ENCODE measurements around the gene METTL26. TPM values are rescaled to one million over a fixed set of nuclear protein-coding genes. Genes with fewer than 3 reads are reported as not detected.
A peak's percentile ranks its signal among the peaks of the same experiment; 100 is the strongest.

The METTL26 gene
- total RNA-seq, 2 donors from 2014 or later = 43.7 to 102 TPM

DNA sequence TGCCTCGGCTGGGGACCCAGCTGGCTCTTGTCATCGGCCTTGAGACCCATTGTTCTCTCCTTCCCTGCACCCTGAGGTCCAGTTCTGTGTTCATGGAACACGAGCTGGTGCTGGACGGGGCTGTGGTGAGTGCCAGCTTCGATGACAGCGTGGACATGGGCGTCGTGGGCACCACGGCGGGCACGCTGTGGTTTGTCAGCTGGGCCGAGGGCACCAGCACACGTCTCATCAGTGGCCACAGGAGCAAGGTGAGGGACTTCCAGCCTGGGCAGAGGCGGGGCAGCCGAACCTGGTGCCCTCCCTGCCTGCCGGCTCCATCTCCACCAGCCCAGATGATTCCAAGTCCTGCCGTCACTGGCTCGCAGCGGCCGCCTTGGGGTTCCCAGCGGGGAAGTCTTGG is 26.5 kb upstream of the METTL26 start:
- peaks cover 11% of the 10 kb centered on the region for H3K4me1 ChIP-seq
- DNase-seq = no peak
- intact Hi-C loops (cut with DNase I) = no loop called here
- H3K4me3 ChIP-seq = no peak overlapping the region
- H3K9me3 ChIP-seq = no peaks in the 10 kb centered on the region
- no peaks in the 10 kb centered on the region for H3K36me3 ChIP-seq
- no peak overlapping the region for H3K27ac ChIP-seq
- H3K9ac ChIP-seq (ENCODE audit: low read depth in 2 of 2, low read length in 2 of 2) = no peak overlapping the region
- H3K27me3 ChIP-seq = no peaks in the 10 kb centered on the region
- TF ChIP-seq CTCF (IDR thresholded peaks at IDR 0.05) = no peak

GRCh38 chr16:662095-662494 is 26.0 kb upstream of the METTL26 start:
- no peak for DNase-seq
- Histone ChIP-seq H3K9me3 (no peaks in the 10 kb centered on the region), H3K4me1 (peaks cover 11% of the 10 kb centered on the region), H3K36me3 (no peaks in the 10 kb centered on the region), H3K9ac (ENCODE audit: low read depth in 2 of 2, low read length in 2 of 2) (no peak overlapping the region), H3K4me3 (no peak overlapping the region), H3K27ac (no peak overlapping the region), H3K27me3 (no peaks in the 10 kb centered on the region)
- TF ChIP-seq CTCF (IDR thresholded peaks at IDR 0.05) = no peak
- intact Hi-C loops (cut with DNase I) = no loop called here

GRCh38 chr16:661184-661821 is 25.2 kb upstream of the METTL26 start:
- no peaks in the 10 kb centered on the region for H3K36me3 ChIP-seq
- no peak for DNase-seq
- intact Hi-C loops (cut with DNase I) = no loop called here

DNA sequence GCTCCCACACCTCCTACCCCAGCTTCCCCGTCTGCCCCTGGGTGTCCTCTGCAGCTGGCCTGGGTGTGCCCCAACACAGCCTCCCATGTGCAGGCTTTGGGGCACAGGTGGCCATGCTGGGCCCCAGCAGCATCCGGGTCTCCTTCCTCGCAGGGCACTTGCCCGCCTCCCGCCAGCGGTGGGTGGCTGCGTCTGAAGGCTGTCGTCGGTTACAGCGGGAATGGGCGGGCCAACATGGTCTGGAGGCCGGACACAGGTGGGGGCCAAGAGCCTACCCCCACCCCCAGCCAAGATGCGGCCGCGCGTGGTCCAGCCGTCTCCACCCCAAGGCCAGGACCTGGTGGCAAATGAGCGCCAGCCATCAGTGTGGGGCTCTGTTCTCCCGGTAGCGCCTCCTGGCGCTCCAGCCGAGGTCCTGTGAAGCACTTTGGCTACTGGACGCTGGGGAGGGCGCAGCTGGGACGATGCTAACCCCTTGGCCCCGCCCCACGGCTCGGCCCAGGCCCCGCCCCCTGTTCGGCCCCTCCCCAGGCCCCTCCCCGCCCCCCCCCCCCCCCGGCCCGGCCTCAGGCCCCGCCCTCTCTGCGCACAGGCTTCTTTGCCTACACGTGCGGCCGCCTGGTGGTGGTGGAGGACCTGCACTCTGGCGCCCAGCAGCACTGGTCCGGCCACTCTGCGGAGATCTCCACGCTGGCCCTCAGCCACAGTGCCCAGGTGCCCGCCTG is 24.5 kb upstream of the METTL26 start:
- peak overlapping the region; percentile 16 for H3K4me3 ChIP-seq

More at GRCh38 chr16:661184-661821, 25.2 kb upstream of the METTL26 start:
- H3K9ac ChIP-seq (ENCODE audit: low read depth in 2 of 2, low read length in 2 of 2) = peak overlapping the region in 1 of 2 donors; percentile 58
- H3K9me3 ChIP-seq = no peaks in the 10 kb centered on the region
- H3K4me3 ChIP-seq = no peak overlapping the region
- no peaks in the 10 kb centered on the region for H3K27me3 ChIP-seq
- H3K27ac ChIP-seq = no peak overlapping the region
- peaks cover 11% of the 10 kb centered on the region for H3K4me1 ChIP-seq
- TF ChIP-seq CTCF (IDR thresholded peaks at IDR 0.05) = no peak

GRCh38 chr16:660132-660458 is 24.0 kb upstream of the METTL26 start:
- TF ChIP-seq CTCF (IDR thresholded peaks at IDR 0.05) = no peak
- Histone ChIP-seq H3K36me3 (no peaks in the 10 kb centered on the region), H3K9ac (ENCODE audit: low read depth in 2 of 2, low read length in 2 of 2) (no peak overlapping the region), H3K27me3 (no peaks in the 10 kb centered on the region), H3K9me3 (no peaks in the 10 kb centered on the region), H3K4me1 (peaks cover 11% of the 10 kb centered on the region), H3K4me3 (peak overlapping the region; percentile 16), H3K27ac (peak overlapping the region; percentile 71)
- intact Hi-C loops (cut with DNase I) = no loop called here
- no peak for DNase-seq

More for the DNA sequence above, 24.5 kb upstream of the METTL26 start:
- DNase-seq = peak; percentile 92
- peak overlapping the region in 1 of 2 donors; percentile 58 for H3K9ac ChIP-seq (ENCODE audit: low read depth in 2 of 2, low read length in 2 of 2)
- H3K27me3 ChIP-seq = no peaks in the 10 kb centered on the region
- intact Hi-C loops (cut with DNase I) = no loop called here
- H3K27ac ChIP-seq = peak overlapping the region; percentile 71
- no peaks in the 10 kb centered on the region for H3K36me3 ChIP-seq
- peaks cover 11% of the 10 kb centered on the region for H3K4me1 ChIP-seq
- peak; percentile 44 for TF ChIP-seq CTCF (IDR thresholded peaks at IDR 0.05)
- no peaks in the 10 kb centered on the region for H3K9me3 ChIP-seq

All from colonic mucosa (tissue), 4 donors.